HG03460 (cell line): ENCODE results near the gene UBL7.

Experiments
- ATAC-seq: cut with Tn5 transposase; IDR thresholded peaks from one replicate; pipeline ENCODE4 v1.9.1; 2021; ENCODE audit not compliant: unreplicated experiment

The UBL7 gene

GRCh38 chr15:74442063-74442462, 18.9 kb downstream of the UBL7 start:
- ATAC-seq: no peak

GRCh38 chr15:74441248-74441941, 19.6 kb downstream of the UBL7 start:
- no peak for ATAC-seq

GRCh38 chr15:74438721-74439316, 22.1 kb downstream of the UBL7 start:
- no peak for ATAC-seq

GRCh38 chr15:74438206-74438605, 22.8 kb downstream of the UBL7 start:
- no peak for ATAC-seq

GRCh38 chr15:74434263-74435136, 26.5 kb downstream of the UBL7 start:
- ATAC-seq: no peak

- peak; percentile 62 for ATAC-seq
Observed at GRCh38 chr15:74433592-74434262, 27.2 kb downstream of the UBL7 start, which contains the start of gene SEMA7A. SEMA7A (minus strand) TSS chr15:74433958; CDS start chr15:74433918, 40 bp downstream.

GRCh38 chr15:74432968-74433591, 27.9 kb downstream of the UBL7 start:
- ATAC-seq: no peak

GRCh38 chr15:74432271-74432967, 28.5 kb downstream of the UBL7 start:
- ATAC-seq: no peak

- ATAC-seq: no peak
Observed at GRCh38 chr15:74431645-74432044, 29.3 kb downstream of the UBL7 start.

GRCh38 chr15:74431116-74431515, 29.8 kb downstream of the UBL7 start:
- no peak for ATAC-seq

- ATAC-seq: no peak
Observed at GRCh38 chr15:74430510-74430951, 30.4 kb downstream of the UBL7 start.

GRCh38 chr15:74429781-74430400, 31.1 kb downstream of the UBL7 start:
- no peak for ATAC-seq

GRCh38 chr15:74428970-74429780, 31.8 kb downstream of the UBL7 start:
- no peak for ATAC-seq

GRCh38 chr15:74428442-74428787, 32.5 kb downstream of the UBL7 start:
- ATAC-seq: no peak

GRCh38 chr15:74427607-74428441, 33.1 kb downstream of the UBL7 start:
- ATAC-seq: no peak

- ATAC-seq: no peak
Observed at GRCh38 chr15:74426404-74427281, 34.3 kb downstream of the UBL7 start.

GRCh38 chr15:74425630-74426029, 35.3 kb downstream of the UBL7 start:
- ATAC-seq: no peak
